GM12878 (cell line): ENCODE results near the gene DMPK. TPM values are rescaled to one million over a fixed set of nuclear protein-coding genes. Genes with fewer than 3 reads are reported as not detected.

Experiments
- ATAC-seq: fragments of 200-7000 bp; cut with Tn5 transposase; 3 replicates; pipeline ENCODE4 v1.9.1; 2020; ENCODE audit warnings: mild to moderate bottlenecking, moderate library complexity
- BruUV-seq: library from RNA; stranded (reverse); fragments of 400-500 nt; replicated peaks from 2 replicates; lab custom pipeline; 2021; lab: Mats Ljungman, UMichigan
- CTCF ChIA-PET: fragments of 300-600 bp; sonication (Branson Sonifier 250); formaldehyde crosslinking; extraction: SDS; loops from one replicate; lab custom pipeline; 2021; ENCODE audit warnings: inconsistent platforms; lab: Yijun Ruan, JAX
- POLR2A ChIA-PET: fragments of 350-600 bp; formaldehyde crosslinking; extraction: SDS; loops from one replicate; lab custom pipeline; 2021; ENCODE audit warnings: inconsistent platforms; lab: Charles Lee
- RAD21 ChIA-PET: fragments of 300-600 bp; sonication (Branson Sonifier 250); formaldehyde crosslinking; loops from one replicate; lab custom pipeline; 2023; ENCODE audit warnings: antibody characterized with exemption; ENCODE audit not compliant: unreplicated experiment; lab: Charles Lee
- SMC1A ChIA-PET: fragments of 300-600 bp; sonication (Branson Sonifier 250); formaldehyde crosslinking; loops from one replicate; lab custom pipeline; 2023; ENCODE audit not compliant: unreplicated experiment, uncharacterized antibody; lab: Charles Lee
- DNase-seq: peaks from one replicate; pipeline ENCODE4 v3.0.0-alpha.2; 2011; ENCODE audit warnings: low read depth, low spot score
- FAIRE-seq: peaks from 3 replicates; lab custom pipeline; 2011; peaks lifted over from hg19 to GRCh38; lab: Jason Lieb, UNC
- H2AFZ ChIP-seq: 2 replicates; pipeline ENCODE4 v1.6.0; 2011; ENCODE audit warnings: low read depth, low read length, control low read depth; ENCODE audit not compliant: control insufficient read depth
- H3K27ac ChIP-seq: 2 replicates; pipeline ENCODE4 v1.5.1; 2011; ENCODE audit warnings: control low read depth; ENCODE audit not compliant: control insufficient read depth, insufficient read depth
- H3K27me3 ChIP-seq, 2 experiments: replicated peaks in 1 of 2; 2 replicates each; pipeline versions ENCODE4 v1.6.0 to v1.6.1; 2011; ENCODE audit warnings: low read length in 1 of 2; ENCODE audit not compliant: control insufficient read depth in 2 of 2, insufficient read depth in 2 of 2
- H3K36me3 ChIP-seq, 2 experiments: 2 replicates each; pipeline ENCODE4 v1.5.1; 2011; ENCODE audit warnings: low read length in 1 of 2; ENCODE audit not compliant: control insufficient read depth in 2 of 2, insufficient read depth in 2 of 2
- H3K4me1 ChIP-seq: 2 replicates; pipeline ENCODE4 v1.6.1; 2011; ENCODE audit warnings: mild to moderate bottlenecking, low read length, moderate library complexity, mixed read lengths; ENCODE audit not compliant: control insufficient read depth, insufficient read depth
- H3K4me2 ChIP-seq: 2 replicates; pipeline ENCODE4 v1.6.0; 2011; ENCODE audit warnings: control low read depth; ENCODE audit not compliant: control insufficient read depth, insufficient read depth
- H3K4me3 ChIP-seq: fragments of 200-600 bp; sonication (generic); 2 replicates; pipeline ENCODE4 v1.5.1; 2016
- H3K79me2 ChIP-seq: 2 replicates; pipeline ENCODE4 v1.6.0; 2011; ENCODE audit warnings: low read length; ENCODE audit not compliant: control insufficient read depth, insufficient read depth
- H3K9ac ChIP-seq: 2 replicates; pipeline ENCODE4 v1.8.0; 2011; ENCODE audit warnings: low read length, control low read depth, mixed read lengths; ENCODE audit not compliant: control insufficient read depth, insufficient read depth
- H3K9me3 ChIP-seq: replicated peaks from 3 replicates; pipeline ENCODE4 v1.5.1; 2011; ENCODE audit warnings: mild to moderate bottlenecking, low read length; ENCODE audit not compliant: control insufficient read depth, insufficient read depth
- H4K20me1 ChIP-seq: 2 replicates; pipeline ENCODE4 v1.6.0; 2011; ENCODE audit not compliant: control insufficient read depth, insufficient read depth
- BHLHE40 ChIP-seq, 2 experiments: fragments of 450-650 bp in 1 of 2; IDR thresholded peaks; 2 replicates each; pipeline ENCODE4 v1.6.1; 2011 to 2017; ENCODE audit warnings: low read depth in 2 of 2, borderline replicate concordance in 1 of 2, improper control_type of control experiment in 1 of 2, low read length in 1 of 2, mild to moderate bottlenecking in 1 of 2
- CUX1 ChIP-seq: IDR thresholded peaks from 2 replicates; pipeline ENCODE4 v1.6.1; 2012; ENCODE audit warnings: improper control_type of control experiment, low read depth, low read length; ENCODE audit not compliant: insufficient replicate concordance
- NRF1 ChIP-seq: conservative IDR thresholded peaks from 2 replicates; pipeline ENCODE4 v1.6.1; 2011; ENCODE audit warnings: mild to moderate bottlenecking, low read depth, low read length, improper control_type of control experiment
- PAX5 ChIP-seq: IDR thresholded peaks from 2 replicates; pipeline ENCODE4 v1.6.1; 2011; ENCODE audit warnings: low read depth, low read length, borderline replicate concordance
- POLR2A ChIP-seq: IDR thresholded peaks from 2 replicates; pipeline ENCODE4 v1.6.1; 2011; ENCODE audit warnings: low read depth, mild to moderate bottlenecking, low read length
- PRDM15 ChIP-seq: fragments of 450-650 bp; formaldehyde crosslinking; IDR thresholded peaks from 2 replicates; pipeline ENCODE4 v1.4.0; 2020; ENCODE audit warnings: mild to moderate bottlenecking, moderate library complexity
- RAD21 ChIP-seq: IDR thresholded peaks from 2 replicates; pipeline ENCODE4 v1.6.1; 2011; ENCODE audit warnings: mild to moderate bottlenecking, low read depth, low read length, moderate library complexity; ENCODE audit not compliant: insufficient read depth
- ZNF217 ChIP-seq: fragments of 450-650 bp; IDR thresholded peaks from 2 replicates; pipeline ENCODE4 v1.6.1; 2017; ENCODE audit warnings: antibody characterized with exemption, mild to moderate bottlenecking
- WGBS: methylation state at CpG from one replicate; pipeline ENCODE4 v1.1.6; 2016; ENCODE audit warnings: low lambda C conversion rate; ENCODE audit not compliant: insufficient replicate concordance, insufficient coverage; ENCODE audit errors: missing lambda C conversion rate; 5-methylcytosine and 5-hydroxymethylcytosine counted together
- in situ Hi-C: fragments of 300-500 bp; cut with MboI; formaldehyde crosslinking; loops from 9 replicates; pipeline ENCODE4 v1.14.3; 2018; ENCODE audit warnings: mixed read lengths
- intact Hi-C: fragments of 100-400 bp; cut with micrococcal nuclease; formaldehyde crosslinking; loops from one replicate; pipeline ENCODE4 v1.14.2; 2022; ENCODE audit not compliant: unreplicated experiment
- polyA plus RNA-seq, 11 experiments: library from polyadenylated mRNA; depleted of rRNA in 4 of 11; unstranded in 6 of 11; stranded (reverse) in 5 of 11; fragments of >200 nt; fragmentation: Nextera tagmentation in 4 of 11; fragmentation: Illumina TruSeq in 1 of 11; extraction: Ambion mirVana in 4 of 11; extraction: Trizol in 1 of 11; gene quantifications; 1 replicate in 1 of 11; 2 replicates in 10 of 11; pipeline versions ENCODE4 v1.2.1 to v1.2.3, GENCODE V29; 2011 to 2016; ENCODE audit warnings: inconsistent platforms in 2 of 11, missing spikeins in 2 of 11, low read depth in 1 of 11
- total RNA-seq, 4 experiments: library from RNA; depleted of rRNA in 3 of 4; stranded (reverse); fragments of >200 nt in 3 of 4; fragmentation: Illumina TruSeq in 1 of 4; extraction: Trizol in 1 of 4; gene quantifications; 2 replicates each; pipeline versions ENCODE4 v1.2.1 to v1.2.3, GENCODE V29; 2013 to 2021

The DMPK gene
- total and polyA plus RNA-seq, 10 of the 15 experiments (the other 5 are each of a cell fraction or from before 2014, with no cell fraction given) = 0.60 to 33.6 (median 5.2) TPM

- no peaks in the 10 kb centered on the region for H3K79me2 ChIP-seq
- H4K20me1 ChIP-seq = no peaks in the 10 kb centered on the region
- no peaks in the 10 kb centered on the region for H3K27me3 ChIP-seq
- no peak overlapping the region for H2AFZ ChIP-seq
- no peak overlapping the region for H3K4me3 ChIP-seq
- POLR2A ChIA-PET = no interaction called here
- intact Hi-C loops = no loop called here
- ATAC-seq = no peak
- no peak overlapping the region for H3K27ac ChIP-seq
- CTCF ChIA-PET = interaction anchor here (1.1 kb wide), 1 partner anchor 9 kb away, joined by 3 read pairs; no protein-coding TSS in a partner anchor
- no peak for DNase-seq
- H3K4me2 ChIP-seq = no peak overlapping the region
- H3K9ac ChIP-seq = no peak overlapping the region
- no TSS peak for BruUV-seq
- FAIRE-seq = no peak
- SMC1A ChIA-PET = no interaction called here
- TF ChIP-seq POLR2A (0 out of 2 replicates have a peak, but pooled peaks have one; percentile 28), PRDM15 (CRISPR knock-in tag) (no peak)
- peaks cover 26 to 48% of the 10 kb centered on the region in 2 experiments for H3K36me3 ChIP-seq
- no peaks in the 10 kb centered on the region for H3K9me3 ChIP-seq
- in situ Hi-C loops = no loop called here
- WGBS = over 99% methylated on average over 16 of the region's 16 CpGs
- no peaks in the 10 kb centered on the region; the same call in 1 of the 2 replicates for H3K4me1 ChIP-seq
- RAD21 ChIA-PET = no interaction called here
Observed at GRCh38 chr19:45828945-45829344, 46.7 kb upstream of the DMPK start.

GRCh38 chr19:45828523-45828922 is 46.2 kb upstream of the DMPK start:
- Histone ChIP-seq H3K4me2 (no peak overlapping the region), H3K27me3 (no peaks in the 10 kb centered on the region), H3K4me1 (no peaks in the 10 kb centered on the region; the same call in 1 of the 2 replicates), H3K9me3 (no peaks in the 10 kb centered on the region), H4K20me1 (no peaks in the 10 kb centered on the region), H3K27ac (no peak overlapping the region), H3K79me2 (no peaks in the 10 kb centered on the region), H3K4me3 (no peak overlapping the region), H3K36me3 (peaks cover 26 to 49% of the 10 kb centered on the region in 2 experiments), H3K9ac (no peak overlapping the region), H2AFZ (no peak overlapping the region)
- CTCF ChIA-PET = interaction anchor here (0.6 to 1.1 kb wide), 2 partner anchors 9 to 12 kb away, joined by 3 read pairs; no protein-coding TSS in a partner anchor
- RAD21 ChIA-PET = no interaction called here
- FAIRE-seq (no peak), ATAC-seq (no peak), DNase-seq (no peak)
- SMC1A ChIA-PET = no interaction called here
- in situ Hi-C loops (no loop called here), intact Hi-C loops (no loop called here)
- 77% methylated on average over 9 of the region's 9 CpGs for WGBS
- POLR2A ChIA-PET = no interaction called here
- BruUV-seq = no TSS peak
- TF ChIP-seq BHLHE40 (IDR thresholded peaks at IDR 0.05; ENCODE audit: borderline replicate concordance in 1 of 2, low read depth in 2 of 2, low read length in 1 of 2) (no peak), NRF1 (no peak), CUX1 (no peak), PAX5 (no peak), RAD21 (no peak), ZNF217 (no peak)
